ENCODE data around the gene MAGI2. TPM values are rescaled to one million over a fixed set of nuclear protein-coding genes. Genes with fewer than 3 reads are reported as not detected.

The MAGI2 gene
- total RNA-seq, 1 experiment from 2014 or later = 14.3 TPM

- no CpG with 5 or more reads among the region's 2 CpGs for WGBS (ENCODE audit: extremely low coverage, insufficient read length, low lambda C conversion rate)
- Histone ChIP-seq H3K9me3 (ENCODE audit: control insufficient read depth, low read depth, low read length) (no peaks in the 10 kb centered on the region), H2AK5ac (ENCODE audit: insufficient read length, low read length) (no peak overlapping the region), H3K23ac (ENCODE audit: insufficient read length, low read depth, low read length) (no peak overlapping the region), H4K5ac (ENCODE audit: insufficient read length, low read depth, low read length) (no peak overlapping the region), H3K4ac (ENCODE audit: low read depth, low read length) (no peak overlapping the region), H3K27ac (ENCODE audit: insufficient read length, low read depth, low read length) (no peak overlapping the region), H2BK12ac (ENCODE audit: insufficient read length, low read depth, low read length) (no peak overlapping the region), H4K20me1 (ENCODE audit: control insufficient read depth, insufficient read depth, insufficient read length) (no peaks in the 10 kb centered on the region), H2BK120ac (ENCODE audit: low read depth, low read length, poor library complexity, severe bottlenecking) (no peak overlapping the region), H4K8ac (replicated peaks; ENCODE audit: insufficient read length, low read depth, low read length) (no peak overlapping the region), H4K91ac (ENCODE audit: insufficient read length, low read depth, low read length) (no peak overlapping the region), H3K56ac (ENCODE audit: insufficient read length, low read depth, low read length) (no peak overlapping the region), H2BK15ac (ENCODE audit: low read depth, low read length) (no peak overlapping the region), H3K9ac (ENCODE audit: extremely low read depth, insufficient read length, low read length) (no peak overlapping the region), H3K23me2 (ENCODE audit: insufficient read length, low read depth, low read length, poor library complexity, severe bottlenecking) (no peaks in the 10 kb centered on the region), H2AFZ (ENCODE audit: low read length) (no peak overlapping the region), H3K4me1 (ENCODE audit: insufficient read depth, low read length) (no peaks in the 10 kb centered on the region), H2BK20ac (ENCODE audit: low read depth, low read length, poor library complexity, severe bottlenecking) (no peak overlapping the region), H3T11ph (ENCODE audit: low read length) (no peak overlapping the region), H3K79me2 (ENCODE audit: insufficient read depth, low read length) (no peaks in the 10 kb centered on the region), H2BK5ac (ENCODE audit: insufficient read length, low read length) (no peak overlapping the region), H3K4me2 (ENCODE audit: insufficient read depth, insufficient read length, low read length) (no peak overlapping the region), H3K14ac (ENCODE audit: insufficient read depth, low read length) (no peak overlapping the region), H3K18ac (ENCODE audit: insufficient read length, low read depth, low read length) (no peak overlapping the region), H3K27me3 (ENCODE audit: insufficient read depth, low read length) (no peaks in the 10 kb centered on the region), H3K79me1 (ENCODE audit: insufficient read depth, low read depth, low read length, poor library complexity, severe bottlenecking) (no peaks in the 10 kb centered on the region)
- Mint-ChIP-seq H3K27me3 (ENCODE audit: low read depth) (no peaks in the 10 kb centered on the region), H3K36me3 (ENCODE audit: insufficient read depth in 1 of 3, low read depth in 3 of 3) (no peaks in the 10 kb centered on the region), H3K4me3 (no peak overlapping the region), H3K27ac (no peak overlapping the region), H3K4me1 (no peaks in the 10 kb centered on the region), H3K9me3 (no peaks in the 10 kb centered on the region)
- TF ChIP-seq, protein P1, sequence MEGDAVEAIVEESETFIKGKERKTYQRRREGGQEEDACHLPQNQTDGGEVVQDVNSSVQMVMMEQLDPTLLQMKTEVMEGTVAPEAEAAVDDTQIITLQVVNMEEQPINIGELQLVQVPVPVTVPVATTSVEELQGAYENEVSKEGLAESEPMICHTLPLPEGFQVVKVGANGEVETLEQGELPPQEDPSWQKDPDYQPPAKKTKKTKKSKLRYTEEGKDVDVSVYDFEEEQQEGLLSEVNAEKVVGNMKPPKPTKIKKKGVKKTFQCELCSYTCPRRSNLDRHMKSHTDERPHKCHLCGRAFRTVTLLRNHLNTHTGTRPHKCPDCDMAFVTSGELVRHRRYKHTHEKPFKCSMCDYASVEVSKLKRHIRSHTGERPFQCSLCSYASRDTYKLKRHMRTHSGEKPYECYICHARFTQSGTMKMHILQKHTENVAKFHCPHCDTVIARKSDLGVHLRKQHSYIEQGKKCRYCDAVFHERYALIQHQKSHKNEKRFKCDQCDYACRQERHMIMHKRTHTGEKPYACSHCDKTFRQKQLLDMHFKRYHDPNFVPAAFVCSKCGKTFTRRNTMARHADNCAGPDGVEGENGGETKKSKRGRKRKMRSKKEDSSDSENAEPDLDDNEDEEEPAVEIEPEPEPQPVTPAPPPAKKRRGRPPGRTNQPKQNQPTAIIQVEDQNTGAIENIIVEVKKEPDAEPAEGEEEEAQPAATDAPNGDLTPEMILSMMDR (conservative IDR thresholded peaks at IDR 0.05) = no peak
- DNase-seq = no peak
Observed at GRCh38 chr7:79334841-79335240, 118.6 kb downstream of the MAGI2 start.
